ENCODE measurements around the gene NR3C2. TPM values are rescaled to one million over a fixed set of nuclear protein-coding genes. Genes with fewer than 3 reads are reported as not detected.

The NR3C2 gene
- total and polyA plus RNA-seq, 2 of the 4 experiments (the other 2 are of a cell fraction), result 1.1 to 2.3 TPM

- no TSS peak for BruUV-seq (replicated peaks)
- Histone ChIP-seq H3K27me3 (ENCODE audit: control insufficient read depth, insufficient read depth, low read length) (no peaks in the 10 kb centered on the region), H4K8ac (ENCODE audit: low read depth in 2 of 2, low read length in 2 of 2) (no peak overlapping the region), H3K18ac (ENCODE audit: low read depth, low read length) (no peak overlapping the region), H3K4me2 (ENCODE audit: low read depth, low read length) (no peak overlapping the region), H2BK5ac (ENCODE audit: low read depth, low read length, poor library complexity, severe bottlenecking) (no peak overlapping the region), H2BK20ac (ENCODE audit: low read depth, low read length) (no peak overlapping the region), H2BK120ac (ENCODE audit: low read depth, low read length) (no peak overlapping the region), H3K23ac (ENCODE audit: low read depth, low read length) (no peak overlapping the region), H2BK15ac (ENCODE audit: low read depth, low read length) (no peak overlapping the region), H3K9ac (ENCODE audit: low read depth, low read length) (no peak overlapping the region), H4K5ac (ENCODE audit: low read depth, low read length) (no peak overlapping the region), H3K4ac (ENCODE audit: low read depth, low read length) (no peak overlapping the region), H2AK9ac (replicated peaks; ENCODE audit: low read depth, low read length, poor library complexity) (no peak overlapping the region), H3K9me3 (ENCODE audit: control insufficient read depth, insufficient read depth, low read length) (no peaks in the 10 kb centered on the region), H3K56ac (ENCODE audit: extremely low read depth, insufficient read depth, low read length) (no peak overlapping the region), H2AFZ (replicated peaks; ENCODE audit: low read length, poor library complexity) (no peak overlapping the region), H3K4me1 (ENCODE audit: control insufficient read depth, insufficient read depth, low read length) (no peaks in the 10 kb centered on the region), H3K14ac (replicated peaks; ENCODE audit: low read depth, low read length) (no peak overlapping the region), H3K9me1 (ENCODE audit: insufficient read depth, low read length) (no peaks in the 10 kb centered on the region), H3K79me1 (ENCODE audit: low read depth in 1 of 2, low read length in 2 of 2) (no peaks in the 10 kb centered on the region), H3K4me3 (ENCODE audit: insufficient read depth, low read depth, low read length) (no peak overlapping the region), H4K91ac (ENCODE audit: insufficient read depth, low read depth, low read length) (no peak overlapping the region), H2AK5ac (ENCODE audit: low read depth, low read length) (no peak overlapping the region), H4K20me1 (ENCODE audit: insufficient read depth, low read length) (no peaks in the 10 kb centered on the region), H3K36me3 (ENCODE audit: control insufficient read depth, insufficient read depth, low read length) (no peaks in the 10 kb centered on the region), H3K27ac (ENCODE audit: insufficient read depth, low read length) (no peak overlapping the region)
- WGBS, 2 experiments (ENCODE audit: extremely low coverage in 2 of 2, insufficient read length in 1 of 2), result no CpG with 5 or more reads among the region's 3 CpGs
- ATAC-seq (ENCODE audit: low read depth) (no peak), DNase-seq (no peak)
- POLR2A ChIA-PET (ENCODE audit: unreplicated experiment), result no interaction called here
- dilution Hi-C loops (cut with HindIII; ENCODE audit: low sequenced_read_pairs, unreplicated experiment) (no loop called here), intact Hi-C loops (cut with micrococcal nuclease) (no loop called here), in situ Hi-C loops (cut with MboI; ENCODE audit: low sequenced_read_pairs) (no loop called here)
- CTCF ChIA-PET, result no interaction called here
- TF ChIP-seq POLR2A (IDR thresholded peaks at IDR 0.05; ENCODE audit: low read depth, low read length) (no peak), CHD1 (IDR thresholded peaks at IDR 0.05; ENCODE audit: low read depth, low read length) (no peak), MXI1 (IDR thresholded peaks at IDR 0.05; ENCODE audit: borderline replicate concordance, low read depth, low read length) (no peak), ELK1 (IDR thresholded peaks at IDR 0.05; ENCODE audit: borderline replicate concordance, low read depth, low read length) (no peak), RCOR1 (IDR thresholded peaks at IDR 0.05; ENCODE audit: insufficient replicate concordance, low read length) (no peak), CTCF (conservative IDR thresholded peaks at IDR 0.05; ENCODE audit: low read depth, low read length) (no peak), SMC3 (IDR thresholded peaks at IDR 0.05; ENCODE audit: low read depth, low read length) (no peak), MAZ (IDR thresholded peaks at IDR 0.05; ENCODE audit: borderline replicate concordance, low read depth, low read length) (no peak), NFE2L2 (IDR thresholded peaks at IDR 0.05; ENCODE audit: low read depth, low read length) (no peak), FOS (IDR thresholded peaks at IDR 0.05; ENCODE audit: low read depth, low read length) (no peak)
These were observed 72.3 kb downstream of the NR3C2 start for GRCh38 chr4:148369919-148370318.

Data from IMR-90 (cell line).